Brain microvascular endothelial cell (primary cell): Measurements from ENCODE around the gene ARMC6.
"Not testable (repeated sequence)": the region's sequence is repeated elsewhere in the genome, so short reads cannot be mapped to it uniquely, and the experiment has no call there.

Source experiments
- DNase-seq: peaks from one replicate; pipeline ENCODE4 v3.0.0-alpha.2; 2020
- H3K27ac ChIP-seq: fragments of 250-450 bp; sonication (Bioruptor Pico); 2 replicates; pipeline ENCODE4 v1.5.1; 2020; ENCODE audit warnings: mild to moderate bottlenecking, moderate library complexity
- H3K27me3 ChIP-seq: fragments of 250-450 bp; sonication (Bioruptor Pico); replicated peaks from 2 replicates; pipeline ENCODE4 v1.5.1; 2020; ENCODE audit warnings: mild to moderate bottlenecking
- H3K36me3 ChIP-seq: fragments of 250-450 bp; sonication (Bioruptor Pico); replicated peaks from 2 replicates; pipeline ENCODE4 v1.5.1; 2020; ENCODE audit warnings: mild to moderate bottlenecking
- H3K4me3 ChIP-seq: 2 replicates; pipeline ENCODE4 v1.5.1; 2011; ENCODE audit warnings: low read depth, mild to moderate bottlenecking, control low read depth, low read length, moderate library complexity
- CTCF ChIP-seq: IDR thresholded peaks from 2 replicates; pipeline ENCODE4 v1.5.1; 2011; ENCODE audit warnings: low read depth, mild to moderate bottlenecking, moderate library complexity, low read length, control low read depth, inconsistent platforms; ENCODE audit errors: missing control alignments
- in situ Hi-C: cut with HindIII; loops from 2 replicates; pipeline ENCODE4 v1.10.0; 2017; ENCODE audit warnings: low sequenced_read_pairs, low pct_ligation_motif_present

ARMC6 gene

GRCh38 chr19:19004144-19004543 is 29.3 kb upstream of the ARMC6 start:
- H3K27me3 ChIP-seq = no peaks in the 10 kb centered on the region
- H3K36me3 ChIP-seq = peaks cover 77% of the 10 kb centered on the region
- no peak overlapping the region for H3K4me3 ChIP-seq
- TF ChIP-seq CTCF = no peak
- in situ Hi-C loops = no loop called here
- no peak overlapping the region for H3K27ac ChIP-seq
- DNase-seq = no peak

- Histone ChIP-seq H3K36me3 (peaks cover 83% of the 10 kb centered on the region), H3K27me3 (no peaks in the 10 kb centered on the region), H3K4me3 (no peak overlapping the region), H3K27ac (no peak overlapping the region)
- no peak for TF ChIP-seq CTCF
- DNase-seq = no peak
- in situ Hi-C loops = no loop called here
These were observed 27.2 kb upstream of the ARMC6 start for GRCh38 chr19:19006213-19006612.

- TF ChIP-seq CTCF = no peak
- DNase-seq = no peak
- H3K4me3 ChIP-seq = no peak overlapping the region
- no peak overlapping the region for H3K27ac ChIP-seq
- no peaks in the 10 kb centered on the region for H3K27me3 ChIP-seq
- peaks cover 75% of the 10 kb centered on the region for H3K36me3 ChIP-seq
- in situ Hi-C loops = no loop called here
These were observed 23.5 kb upstream of the ARMC6 start for GRCh38 chr19:19009951-19010350.

- DNase-seq = no peak
- no peak overlapping the region for H3K27ac ChIP-seq
- TF ChIP-seq CTCF = no peak
- H3K36me3 ChIP-seq = peaks cover 74% of the 10 kb centered on the region
- no peaks in the 10 kb centered on the region for H3K27me3 ChIP-seq
- H3K4me3 ChIP-seq = no peak overlapping the region
- in situ Hi-C loops = no loop called here
These were observed 22.9 kb upstream of the ARMC6 start for GRCh38 chr19:19010551-19010950.

GRCh38 chr19:19021115-19021514 is 12.3 kb upstream of the ARMC6 start:
- Histone ChIP-seq H3K4me3 (no peak overlapping the region), H3K27me3 (no peaks in the 10 kb centered on the region), H3K27ac (peak overlapping the region; percentile 71), H3K36me3 (peaks cover 71% of the 10 kb centered on the region)
- in situ Hi-C loops = no loop called here
- peak; percentile 63 for DNase-seq
- no peak for TF ChIP-seq CTCF

- in situ Hi-C loops = no loop called here
- no peak overlapping the region for H3K27ac ChIP-seq
- no peak overlapping the region for H3K4me3 ChIP-seq
- no peak for TF ChIP-seq CTCF
- H3K36me3 ChIP-seq = peaks cover 68% of the 10 kb centered on the region
- no peaks in the 10 kb centered on the region for H3K27me3 ChIP-seq
- DNase-seq = no peak
These were observed 10.9 kb upstream of the ARMC6 start for GRCh38 chr19:19022380-19022961.

GRCh38 chr19:19023376-19023775 is 10.0 kb upstream of the ARMC6 start:
- peaks cover 66% of the 10 kb centered on the region for H3K36me3 ChIP-seq
- in situ Hi-C loops, H3K4me3 ChIP-seq, H3K27ac ChIP-seq, H3K27me3 ChIP-seq, DNase-seq: not testable (repeated sequence)
